ENCODE results near the gene NFATC4. TPM values are rescaled to one million over a fixed set of nuclear protein-coding genes. Genes with fewer than 3 reads are reported as not detected.

NFATC4 gene
- total RNA-seq, 1 experiment from 2014 or later, result 10.7 TPM

GRCh38 chr14:24392325-24393091 is 24.5 kb downstream of the NFATC4 start:
- Mint-ChIP-seq H3K27me3 (ENCODE audit: unreplicated experiment) (no peaks in the 10 kb centered on the region), H3K4me3 (ENCODE audit: low read depth, unreplicated experiment) (peak overlapping the region; percentile 55), H3K9me3 (ENCODE audit: low read depth, unreplicated experiment) (no peaks in the 10 kb centered on the region), H3K27ac (ENCODE audit: unreplicated experiment) (peak overlapping the region; percentile 95), H3K4me1 (ENCODE audit: low read depth, unreplicated experiment) (peaks cover 47% of the 10 kb centered on the region), H3K36me3 (ENCODE audit: insufficient read depth, unreplicated experiment) (peaks cover 21% of the 10 kb centered on the region)
- intact Hi-C loops (cut with micrococcal nuclease; ENCODE audit: unreplicated experiment), result loop anchor here (1.0 to 2.0 kb wide), 2 partner anchors 27 to 38 kb away; no protein-coding TSS in a partner anchor
- BruUV-seq (replicated peaks), result TSS peak; percentile 93
- CTCF ChIA-PET, result interaction anchor here (1.0 to 1.6 kb wide), 3 partner anchors 26 to 59 kb away, joined by 5 to 13 read pairs (median 12); no protein-coding TSS in a partner anchor
- DNase-seq, result peak; percentile 71
- no peak for TF ChIP-seq CTCF (IDR thresholded peaks at IDR 0.05; ENCODE audit: unreplicated experiment)

GRCh38 chr14:24394275-24394674 is 26.3 kb downstream of the NFATC4 start:
- no peak overlapping the region for H3K4me3 Mint-ChIP-seq (ENCODE audit: low read depth, unreplicated experiment)
- H3K9me3 Mint-ChIP-seq (ENCODE audit: low read depth, unreplicated experiment), result no peaks in the 10 kb centered on the region
- no peak for DNase-seq
- peaks cover 23% of the 10 kb centered on the region for H3K36me3 Mint-ChIP-seq (ENCODE audit: insufficient read depth, unreplicated experiment)
- CTCF ChIA-PET, result no interaction called here
- BruUV-seq (replicated peaks), result no TSS peak
- H3K4me1 Mint-ChIP-seq (ENCODE audit: low read depth, unreplicated experiment), result peaks cover 41% of the 10 kb centered on the region
- no peak overlapping the region for H3K27ac Mint-ChIP-seq (ENCODE audit: unreplicated experiment)
- TF ChIP-seq CTCF (IDR thresholded peaks at IDR 0.05; ENCODE audit: unreplicated experiment), result no peak
- intact Hi-C loops (cut with micrococcal nuclease; ENCODE audit: unreplicated experiment), result no loop called here
- H3K27me3 Mint-ChIP-seq (ENCODE audit: unreplicated experiment), result no peaks in the 10 kb centered on the region

- no peak for DNase-seq
- BruUV-seq (replicated peaks), result no TSS peak
- H3K9me3 Mint-ChIP-seq (ENCODE audit: low read depth, unreplicated experiment), result no peaks in the 10 kb centered on the region
- TF ChIP-seq CTCF (IDR thresholded peaks at IDR 0.05; ENCODE audit: unreplicated experiment), result no peak
- H3K4me1 Mint-ChIP-seq (ENCODE audit: low read depth, unreplicated experiment), result peaks cover 38% of the 10 kb centered on the region
- H3K4me3 Mint-ChIP-seq (ENCODE audit: low read depth, unreplicated experiment), result no peak overlapping the region
- peaks cover 28% of the 10 kb centered on the region for H3K36me3 Mint-ChIP-seq (ENCODE audit: insufficient read depth, unreplicated experiment)
- intact Hi-C loops (cut with micrococcal nuclease; ENCODE audit: unreplicated experiment), result no loop called here
- CTCF ChIA-PET, result interaction anchor here (0.5 to 1.3 kb wide), 3 partner anchors 33 to 41 kb away, joined by 3 read pairs; no protein-coding TSS in a partner anchor
- H3K27me3 Mint-ChIP-seq (ENCODE audit: unreplicated experiment), result no peaks in the 10 kb centered on the region
- H3K27ac Mint-ChIP-seq (ENCODE audit: unreplicated experiment), result no peak overlapping the region
Measured at GRCh38 chr14:24395609-24396582, 27.9 kb downstream of the NFATC4 start.

- Mint-ChIP-seq H3K27ac (ENCODE audit: unreplicated experiment) (no peak overlapping the region), H3K9me3 (ENCODE audit: low read depth, unreplicated experiment) (no peaks in the 10 kb centered on the region), H3K36me3 (ENCODE audit: insufficient read depth, unreplicated experiment) (peaks cover 15% of the 10 kb centered on the region), H3K4me3 (ENCODE audit: low read depth, unreplicated experiment) (peak overlapping the region; percentile 7), H3K4me1 (ENCODE audit: low read depth, unreplicated experiment) (peaks cover 33% of the 10 kb centered on the region), H3K27me3 (ENCODE audit: unreplicated experiment) (no peaks in the 10 kb centered on the region)
- TF ChIP-seq CTCF (IDR thresholded peaks at IDR 0.05; ENCODE audit: unreplicated experiment), result no peak
- CTCF ChIA-PET, result interaction anchor here (0.7 kb wide), 1 partner anchor 34 kb away, joined by 9 read pairs; no protein-coding TSS in a partner anchor
- intact Hi-C loops (cut with micrococcal nuclease; ENCODE audit: unreplicated experiment), result no loop called here
- BruUV-seq (replicated peaks), result no TSS peak
- no peak for DNase-seq
Measured at GRCh38 chr14:24397639-24398292, 29.8 kb downstream of the NFATC4 start.
